GM21825 (cell line): ENCODE results near the gene ARID4A.
A peak's percentile ranks its signal among the peaks of the same experiment; 100 is the strongest.
"Not testable (repeated sequence)": the region's sequence is repeated elsewhere in the genome, so short reads cannot be mapped to it uniquely, and the experiment has no call there.

ENCODE experiments used
- ATAC-seq: cut with Tn5 transposase; IDR thresholded peaks from one replicate; pipeline ENCODE4 v1.9.1; 2021; ENCODE audit warnings: mild to moderate bottlenecking, moderate library complexity; ENCODE audit not compliant: unreplicated experiment

ARID4A gene

DNA sequence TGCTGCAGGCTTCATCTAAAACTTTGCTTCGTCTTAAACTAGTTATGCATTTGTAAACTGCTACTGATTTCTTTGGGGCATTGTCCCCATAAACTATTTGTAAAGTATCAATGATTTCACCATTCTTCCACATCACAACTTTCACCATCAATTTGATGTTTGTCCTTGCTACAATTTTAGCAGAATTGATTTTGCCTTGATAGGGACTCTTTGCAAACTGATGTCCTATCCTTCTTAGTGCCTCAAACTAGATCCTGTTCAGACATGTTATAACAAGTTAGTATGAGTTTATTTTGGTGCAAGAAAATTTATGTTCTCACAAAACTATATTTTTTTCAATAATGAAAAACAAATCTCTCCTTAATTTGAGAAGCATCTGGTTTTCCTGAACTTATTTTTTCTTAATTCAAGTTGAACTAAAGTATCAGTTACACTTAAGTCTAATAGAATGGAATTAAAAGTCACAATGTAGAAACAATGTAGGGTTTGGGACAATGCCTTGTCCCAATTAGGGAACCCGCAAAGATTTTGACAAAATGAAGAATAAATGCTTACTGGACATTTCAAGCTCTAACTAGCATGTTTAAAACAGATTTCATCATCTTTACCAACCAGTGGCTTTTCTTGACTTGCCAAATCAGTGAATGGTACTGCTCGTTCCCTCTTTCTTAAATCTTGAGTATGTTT is 10.1 kb upstream of the ARID4A start:
- no peak for ATAC-seq

DNA sequence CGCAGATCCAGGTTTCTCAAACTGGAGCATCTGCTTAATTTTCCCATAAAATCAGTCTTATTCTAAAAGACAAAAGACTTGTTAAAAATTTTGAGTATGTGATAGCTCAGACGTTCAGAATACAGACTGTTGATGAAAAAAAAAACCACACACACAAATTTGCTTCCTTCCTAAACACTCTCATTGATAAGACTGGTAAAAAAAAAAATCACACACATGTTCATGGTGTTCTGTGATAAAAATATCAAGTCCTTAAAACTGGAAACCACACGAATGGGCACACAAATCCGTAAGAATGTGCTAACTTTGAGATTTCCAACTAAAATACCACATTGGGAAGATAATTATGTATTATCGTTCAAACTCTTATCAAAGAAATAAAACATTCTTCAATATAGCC is 6.7 kb upstream of the ARID4A start:
- ATAC-seq: no peak

DNA sequence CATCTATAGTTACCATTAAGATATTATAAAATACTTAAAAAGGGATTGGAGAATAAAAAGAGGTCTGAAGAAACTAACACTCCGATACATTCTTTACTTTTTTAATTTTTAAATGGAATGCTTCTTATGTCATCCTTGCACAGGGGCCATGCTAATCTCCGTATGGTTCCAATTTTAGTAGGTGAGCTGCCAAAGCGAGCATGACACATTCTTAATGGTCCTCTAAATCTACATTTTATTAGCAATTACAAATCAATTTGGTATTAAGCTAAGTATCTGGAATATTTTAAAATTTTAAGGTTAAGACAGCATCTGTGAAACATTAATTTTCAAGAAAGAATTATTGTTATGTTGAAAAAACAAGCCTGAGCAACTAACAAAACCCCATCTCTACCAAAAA is 6.2 kb upstream of the ARID4A start:
- ATAC-seq: no peak

DNA sequence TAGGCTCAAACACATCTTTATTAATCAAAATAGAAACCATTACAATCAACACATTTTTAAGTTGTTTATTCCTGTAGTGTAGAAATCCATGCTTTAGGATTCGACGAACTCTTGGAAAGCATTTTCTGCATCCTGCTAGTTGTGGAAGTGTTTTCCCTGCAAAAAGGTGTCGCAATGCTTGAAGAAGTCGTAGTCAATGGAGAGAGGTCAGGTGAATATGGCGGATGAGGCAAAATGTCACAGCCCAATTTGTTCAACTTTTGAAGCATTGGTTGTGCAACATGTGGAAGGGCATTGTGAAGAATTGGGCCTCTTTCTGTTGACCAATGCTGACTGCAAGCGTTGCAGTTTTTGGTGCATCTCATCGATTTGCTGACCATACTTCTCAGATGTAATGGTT is 4.2 kb upstream of the ARID4A start:
- ATAC-seq: no peak

DNA sequence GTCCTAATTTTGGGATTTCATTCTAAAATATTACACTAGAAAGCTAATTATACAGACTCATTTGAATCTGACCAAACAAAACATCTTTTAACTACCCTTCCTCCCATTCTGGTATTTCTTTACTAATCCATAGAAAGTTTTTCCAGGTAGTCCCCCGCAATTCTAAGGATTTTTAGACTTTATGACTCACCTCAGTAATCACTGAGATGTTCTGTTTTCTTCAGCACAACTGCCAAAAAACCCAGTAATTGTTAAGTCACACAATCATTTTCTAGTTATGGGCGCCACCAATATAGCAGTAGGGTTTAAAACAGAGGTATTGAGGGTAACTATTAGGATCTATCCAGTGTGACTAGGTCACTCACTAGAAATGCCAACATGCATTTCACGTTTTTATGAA is 1.6 kb upstream of the ARID4A start:
- no peak for ATAC-seq

DNA sequence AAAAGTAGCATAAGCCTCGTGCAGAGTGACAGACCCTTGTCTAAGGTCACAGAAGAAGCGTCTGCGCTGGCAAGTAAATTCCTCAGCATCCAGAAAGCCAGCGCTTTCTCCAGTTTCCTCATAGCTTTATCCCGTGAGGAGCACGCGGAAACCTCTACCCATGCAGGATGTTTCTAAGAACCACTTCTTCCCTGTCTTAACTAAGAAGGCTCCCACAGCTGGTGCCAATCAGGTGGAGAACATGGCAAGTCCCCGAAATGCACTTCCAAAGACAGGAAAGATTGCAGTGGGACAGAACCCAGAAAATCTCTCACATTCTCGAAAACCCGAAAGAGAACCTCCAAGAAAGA is 968 bp upstream of the ARID4A start:
- ATAC-seq: peak; percentile 3

DNA sequence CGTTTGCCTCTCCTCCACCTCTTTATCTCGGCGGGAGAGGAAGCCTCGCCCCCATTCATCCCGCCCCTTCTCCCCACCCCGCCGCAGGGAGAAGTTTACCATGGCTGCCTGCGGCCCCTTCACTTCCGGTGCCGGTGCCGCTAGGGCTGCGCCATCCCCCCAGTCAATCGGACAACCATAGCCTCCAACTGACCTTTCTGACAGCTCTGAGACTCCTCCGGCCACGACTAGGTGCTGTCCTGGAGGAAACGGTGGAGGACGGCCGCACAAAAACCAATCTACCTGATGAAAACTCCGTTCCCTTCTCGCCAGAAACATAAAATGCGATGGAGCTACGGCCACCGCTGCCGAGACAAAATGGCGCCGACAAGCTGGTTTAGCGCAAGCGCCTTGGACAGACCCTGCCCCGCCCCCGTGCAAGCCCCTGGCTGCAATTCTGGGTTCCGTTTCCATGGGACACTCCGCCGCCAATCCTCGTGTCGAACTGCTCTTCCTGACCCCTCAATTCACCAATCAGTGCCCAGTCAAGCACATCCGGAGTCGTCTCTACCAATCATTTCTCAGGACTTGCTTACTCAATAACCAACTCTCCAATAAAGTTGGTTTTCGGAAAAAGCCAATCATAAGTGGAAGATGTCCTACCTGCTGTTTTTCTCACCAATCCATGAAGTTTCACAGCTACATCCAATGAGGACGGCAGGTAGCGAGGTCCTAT is 436 bp upstream of the ARID4A start:
- peak; percentile 81 for ATAC-seq

DNA sequence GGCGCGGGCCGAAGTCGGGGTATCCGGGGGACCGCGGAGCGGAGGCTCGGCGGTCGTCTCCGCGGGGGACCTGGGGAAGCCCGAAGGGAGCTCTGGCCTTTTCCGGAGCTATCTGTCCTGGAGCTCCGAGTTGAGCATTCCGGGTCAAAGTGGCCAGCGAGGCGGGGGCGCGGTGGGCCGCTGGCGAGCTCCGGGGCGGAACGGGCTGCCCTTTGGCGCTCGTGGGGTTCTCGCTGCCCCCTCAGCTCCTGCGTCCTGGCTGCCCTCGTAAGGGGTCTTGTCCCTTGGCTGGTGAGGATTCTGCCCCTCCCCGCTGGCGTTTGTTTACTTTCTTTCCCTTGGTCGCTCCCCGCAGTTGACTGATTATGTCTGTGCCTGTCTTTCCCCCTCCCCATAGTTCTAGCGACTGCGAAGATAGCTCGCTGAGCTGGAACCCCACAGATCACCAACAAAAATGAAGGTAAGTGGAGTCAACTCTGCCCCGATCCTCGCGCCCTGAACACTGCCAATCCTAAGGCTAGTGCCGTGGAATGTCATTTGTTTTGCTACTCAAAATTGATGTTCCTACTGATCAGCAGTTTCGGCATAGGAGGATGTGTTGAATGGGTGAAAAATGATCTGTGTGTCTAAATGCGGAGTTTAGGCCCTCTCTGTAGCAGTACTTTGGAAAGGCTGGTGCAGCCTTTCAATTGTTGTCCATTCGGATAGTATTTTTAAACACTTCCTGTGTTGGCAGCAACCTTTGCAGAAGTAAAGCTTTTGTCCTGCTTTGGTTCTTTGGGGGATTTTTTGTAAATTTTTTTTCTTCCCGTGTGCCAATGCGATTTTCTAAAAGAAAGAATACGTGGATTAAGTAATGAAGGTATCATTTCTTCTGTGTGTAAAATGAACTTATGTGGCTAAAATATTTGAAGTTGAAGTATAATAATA is 1.3 kb downstream of the ARID4A start:
- ATAC-seq: no peak

DNA sequence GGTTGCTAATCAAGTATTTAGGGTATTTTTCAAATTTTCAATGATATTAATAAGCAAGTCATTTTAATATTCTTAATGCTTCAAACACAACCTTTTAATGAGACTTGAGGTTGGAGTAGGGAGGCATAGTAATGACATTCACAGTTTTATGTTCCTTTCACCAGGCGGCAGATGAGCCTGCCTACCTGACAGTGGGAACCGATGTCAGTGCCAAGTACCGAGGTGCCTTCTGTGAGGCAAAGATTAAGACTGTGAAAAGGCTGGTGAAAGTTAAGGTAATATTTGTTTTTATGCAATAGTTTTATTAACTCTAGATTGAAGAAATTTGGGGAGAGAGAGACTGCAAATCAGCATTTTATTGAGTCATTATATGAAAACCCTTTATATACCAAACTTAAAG is 3.1 kb downstream of the ARID4A start:
- no peak for ATAC-seq

DNA sequence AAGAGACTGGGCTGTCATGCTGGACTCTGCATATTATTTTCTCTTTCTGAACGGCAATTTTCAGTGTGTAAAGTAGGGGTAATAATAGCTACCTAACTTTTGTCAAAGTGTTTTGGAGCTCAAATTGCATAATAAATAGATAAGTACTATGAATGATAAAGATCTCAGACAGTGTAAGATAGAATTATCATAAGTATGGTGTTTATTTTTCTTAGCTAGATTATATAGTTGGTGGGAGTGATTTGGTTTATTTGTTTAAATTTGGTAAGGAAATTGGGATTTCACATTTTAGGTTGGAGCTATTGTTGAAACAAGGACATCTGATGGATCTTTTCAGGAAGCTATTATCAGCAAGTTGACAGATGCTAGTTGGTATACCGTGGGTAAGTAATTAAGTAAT is 7.4 kb downstream of the ARID4A start:
- ATAC-seq: no peak

DNA sequence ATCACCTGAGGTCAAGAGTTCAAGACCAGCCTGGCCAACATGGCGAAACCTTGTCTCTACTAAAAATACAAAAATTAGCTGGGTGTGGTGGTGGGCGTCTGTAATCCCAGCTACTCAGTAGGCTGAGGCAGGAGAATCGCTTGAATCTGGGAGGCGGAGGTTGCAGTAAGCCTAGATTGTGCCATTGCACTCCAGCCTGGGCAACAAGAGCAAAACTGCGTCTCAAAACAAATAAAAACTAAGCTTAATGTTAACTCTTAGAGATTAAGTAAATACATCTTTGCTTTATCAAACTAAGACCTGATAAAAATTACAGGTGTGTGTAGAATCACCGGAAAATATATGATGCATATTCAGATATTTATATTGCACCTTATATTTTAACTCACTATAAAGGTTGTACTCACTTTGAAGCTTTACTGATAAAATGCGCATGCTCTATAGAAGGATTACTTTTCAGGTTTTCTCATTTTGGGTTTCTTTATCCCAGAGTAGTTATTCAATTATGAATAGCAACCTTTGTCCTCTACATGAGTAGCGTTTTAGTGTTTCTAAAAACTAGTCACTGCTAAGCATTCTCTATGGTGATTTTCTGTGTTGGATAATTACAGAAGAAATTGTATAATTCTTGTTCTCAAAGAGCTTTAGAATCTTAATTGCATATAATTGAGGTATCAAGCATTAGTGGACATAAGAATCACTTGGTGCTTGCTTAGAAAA is 9.4 kb downstream of the ARID4A start:
- ATAC-seq: no peak

DNA sequence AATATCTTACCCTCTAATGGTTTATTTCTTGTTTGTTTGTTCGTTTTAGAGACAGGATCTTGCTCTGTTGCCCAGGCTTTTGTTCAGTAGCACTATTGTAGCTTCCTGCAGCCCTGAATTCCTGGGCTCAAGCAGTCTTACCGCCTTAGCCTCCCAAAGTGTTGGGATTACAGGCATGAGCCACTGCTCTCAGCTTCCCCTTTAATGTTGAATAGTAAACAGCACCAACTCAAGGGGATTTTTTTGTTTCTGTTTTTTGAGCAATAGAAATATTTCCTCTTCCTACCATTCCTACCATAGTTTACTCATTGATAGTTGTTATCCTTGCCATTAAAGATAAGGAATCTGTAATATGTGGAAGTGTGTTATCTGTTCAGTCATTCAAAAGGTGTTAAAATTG is 10.7 kb downstream of the ARID4A start:
- no peak for ATAC-seq

DNA sequence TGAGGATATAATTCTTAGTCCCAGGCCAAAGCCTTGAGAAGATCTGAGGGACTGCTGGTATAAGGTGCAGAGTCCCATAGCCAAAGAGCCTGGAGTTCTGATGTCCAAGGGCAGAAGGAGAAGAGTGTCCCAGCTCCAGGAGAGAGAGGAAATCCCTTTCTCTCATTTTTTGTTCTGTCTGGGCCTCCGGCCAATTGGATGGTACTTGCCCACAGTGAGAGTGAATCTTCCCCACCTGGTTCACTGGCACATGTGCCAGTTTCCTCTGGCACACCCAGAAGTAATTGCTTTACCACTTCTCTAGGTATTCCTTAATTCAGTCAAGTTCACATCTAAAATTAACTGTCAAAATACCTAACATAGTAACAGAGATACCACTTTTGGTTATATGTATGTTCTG is 15.3 kb downstream of the ARID4A start:
- ATAC-seq: no peak

DNA sequence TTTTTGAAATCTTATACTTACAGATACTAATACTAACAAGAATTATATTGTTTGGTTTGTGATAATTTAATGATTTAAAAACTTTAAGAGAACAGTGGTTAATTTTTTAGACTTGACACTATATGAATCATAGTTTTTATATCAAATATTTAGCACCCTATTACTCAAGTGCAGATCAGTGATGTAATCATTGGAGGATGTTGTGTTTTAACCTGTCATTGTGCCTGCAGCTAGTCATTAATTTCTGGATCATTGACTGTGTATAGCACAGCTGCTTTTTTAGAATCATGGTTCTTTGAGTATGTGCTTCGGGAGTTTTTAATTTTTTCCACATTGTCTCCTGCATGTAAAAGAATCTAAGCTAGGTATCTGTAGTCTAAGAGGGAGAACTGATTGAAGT is 17.3 kb downstream of the ARID4A start:
- ATAC-seq: no peak

DNA sequence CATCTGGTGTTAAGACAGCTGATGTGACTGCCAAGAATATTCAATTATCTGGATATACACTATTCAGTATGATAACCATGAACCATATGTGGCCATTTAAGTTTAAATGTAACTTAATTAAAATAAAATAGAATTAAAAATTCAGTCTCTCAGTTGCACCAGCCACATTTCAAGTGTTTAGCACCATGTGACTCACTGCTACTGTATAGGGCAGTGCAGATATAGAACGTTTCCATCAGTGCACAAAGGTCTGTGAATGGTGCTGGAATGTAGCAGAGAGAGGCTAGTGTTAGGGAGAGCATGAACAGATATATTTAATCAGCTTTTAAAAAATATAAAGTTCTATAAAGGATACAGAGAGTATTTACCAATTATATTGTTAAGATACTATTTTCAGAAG is 28.7 kb downstream of the ARID4A start:
- no peak for ATAC-seq

DNA sequence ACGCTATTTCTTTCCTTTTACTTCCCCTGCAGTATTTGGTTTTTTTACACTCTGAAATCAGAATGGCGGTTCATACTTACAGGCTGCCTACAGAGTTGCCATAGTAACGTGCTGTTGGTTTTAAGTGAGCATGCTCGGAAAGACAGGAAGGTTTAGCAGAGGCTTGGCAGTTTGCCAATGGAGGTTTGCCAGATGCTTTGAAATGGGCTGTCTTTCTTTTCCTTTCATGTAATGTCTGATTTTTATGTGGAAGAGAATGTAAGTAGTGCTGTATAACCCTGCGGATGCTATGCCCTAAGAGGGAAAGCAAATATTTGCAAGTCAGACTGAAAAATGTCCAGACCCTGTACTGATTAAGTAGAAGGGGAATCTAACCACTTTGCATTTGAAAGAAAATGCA is 32.8 kb downstream of the ARID4A start:
- ATAC-seq: peak; percentile 89

DNA sequence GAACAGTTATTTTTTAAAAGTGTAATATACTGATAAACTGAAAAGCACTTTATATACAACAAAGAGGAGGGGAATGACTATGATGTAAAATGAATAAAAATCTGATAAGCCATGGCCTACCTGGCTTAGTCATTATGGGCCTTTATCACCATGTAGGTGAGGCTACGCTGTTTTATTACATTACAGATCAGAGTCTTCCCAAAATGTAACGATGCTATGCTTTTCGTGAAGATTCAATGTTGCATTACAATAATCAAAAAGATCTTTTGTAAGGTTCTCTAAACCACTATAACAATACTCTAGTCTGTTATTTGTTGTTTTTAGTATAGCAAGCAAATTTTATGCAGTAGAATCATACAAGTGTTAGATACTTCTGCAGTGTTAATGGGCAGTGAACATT is 34.2 kb downstream of the ARID4A start:
- ATAC-seq: no peak

DNA sequence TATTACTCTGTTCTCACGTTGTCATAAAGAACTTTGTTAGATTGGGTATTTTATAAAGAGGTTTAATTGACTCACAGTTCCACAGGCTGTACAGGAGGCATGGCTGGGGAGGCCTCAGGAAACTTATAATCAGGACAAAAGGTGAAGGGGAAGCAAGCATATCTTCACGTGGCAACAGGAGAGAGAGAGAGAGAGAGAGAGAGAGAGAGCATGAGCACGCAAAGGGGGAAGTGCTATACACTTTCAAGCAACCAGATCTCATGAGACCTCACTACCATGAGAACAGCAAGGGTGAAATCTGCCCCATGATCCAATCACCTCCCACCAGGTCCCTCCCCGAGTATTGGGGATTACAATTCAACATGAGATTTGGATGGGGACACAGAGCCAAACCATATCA is 41.3 kb downstream of the ARID4A start:
- ATAC-seq: not testable (repeated sequence)

DNA sequence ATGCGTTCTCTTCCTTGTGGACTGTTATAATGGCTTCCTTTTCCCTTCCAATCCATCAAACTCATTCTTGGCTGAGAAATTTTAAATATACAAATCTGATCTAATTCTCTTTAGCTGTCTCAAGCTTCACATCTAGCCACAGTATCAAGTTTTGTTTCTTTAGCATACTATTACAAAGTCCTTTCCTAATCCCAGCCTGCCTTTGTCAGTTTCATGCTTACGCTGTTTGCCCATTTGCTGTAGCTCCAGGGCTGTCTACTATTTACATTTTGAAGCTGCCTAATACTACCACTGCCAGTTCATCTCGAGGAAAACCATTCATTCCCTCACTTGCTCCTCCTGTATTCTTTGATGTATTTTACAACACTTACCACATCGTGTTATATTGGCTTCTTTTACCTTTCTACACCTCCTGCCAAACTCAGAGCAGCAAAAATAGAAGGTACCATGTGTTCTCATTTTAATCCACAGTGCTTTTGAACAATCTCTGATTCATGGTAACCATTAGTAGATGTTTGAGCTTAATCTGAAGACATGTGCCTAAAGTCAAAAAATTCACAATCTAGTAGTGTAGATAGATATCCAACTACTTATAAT is 42.9 kb downstream of the ARID4A start:
- ATAC-seq: no peak

DNA sequence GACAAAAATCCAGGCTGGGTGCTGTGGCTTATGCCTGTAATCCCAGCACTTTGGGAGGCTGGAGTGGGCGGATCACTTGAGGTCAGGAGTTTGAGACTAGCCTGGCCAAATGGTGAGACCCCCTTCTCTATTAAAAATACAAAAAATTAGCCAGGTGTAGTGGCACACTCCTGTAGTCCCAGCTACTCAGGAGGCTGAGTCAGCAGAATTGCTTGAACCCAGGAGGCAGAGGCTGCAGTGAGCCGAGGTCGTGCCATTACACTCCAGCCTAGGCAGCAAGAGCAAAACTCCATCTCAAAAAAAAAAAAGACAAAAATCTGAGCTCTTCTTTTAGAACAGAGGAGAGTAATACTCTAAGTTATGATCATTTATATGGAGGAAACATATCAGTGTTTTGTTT is 45.2 kb downstream of the ARID4A start:
- not testable (repeated sequence) for ATAC-seq
